GM12878 (cell line): Measurements from ENCODE around the gene FZR1. TPM values are rescaled to one million over a fixed set of nuclear protein-coding genes. Genes with fewer than 3 reads are reported as not detected.

ENCODE experiments used
- ATAC-seq: fragments of 200-7000 bp; cut with Tn5 transposase; 3 replicates; pipeline ENCODE4 v1.9.1; 2020; ENCODE audit warnings: mild to moderate bottlenecking, moderate library complexity
- BruUV-seq: library from RNA; stranded (reverse); fragments of 400-500 nt; replicated peaks from 2 replicates; lab custom pipeline; 2021; lab: Mats Ljungman, UMichigan
- CTCF ChIA-PET: fragments of 300-600 bp; sonication (Branson Sonifier 250); formaldehyde crosslinking; extraction: SDS; loops from one replicate; lab custom pipeline; 2021; ENCODE audit warnings: inconsistent platforms; lab: Yijun Ruan, JAX
- POLR2A ChIA-PET: fragments of 350-600 bp; formaldehyde crosslinking; extraction: SDS; loops from one replicate; lab custom pipeline; 2021; ENCODE audit warnings: inconsistent platforms; lab: Charles Lee
- RAD21 ChIA-PET: fragments of 300-600 bp; sonication (Branson Sonifier 250); formaldehyde crosslinking; loops from one replicate; lab custom pipeline; 2023; ENCODE audit warnings: antibody characterized with exemption; ENCODE audit not compliant: unreplicated experiment; lab: Charles Lee
- SMC1A ChIA-PET: fragments of 300-600 bp; sonication (Branson Sonifier 250); formaldehyde crosslinking; loops from one replicate; lab custom pipeline; 2023; ENCODE audit not compliant: unreplicated experiment, uncharacterized antibody; lab: Charles Lee
- DNase-seq: peaks from one replicate; pipeline ENCODE4 v3.0.0-alpha.2; 2011; ENCODE audit warnings: low read depth, low spot score
- FAIRE-seq: peaks from 3 replicates; lab custom pipeline; 2011; peaks lifted over from hg19 to GRCh38; lab: Jason Lieb, UNC
- H2AFZ ChIP-seq: 2 replicates; pipeline ENCODE4 v1.6.0; 2011; ENCODE audit warnings: low read depth, low read length, control low read depth; ENCODE audit not compliant: control insufficient read depth
- H3K27ac ChIP-seq: 2 replicates; pipeline ENCODE4 v1.5.1; 2011; ENCODE audit warnings: control low read depth; ENCODE audit not compliant: control insufficient read depth, insufficient read depth
- H3K27me3 ChIP-seq, 2 experiments: replicated peaks in 1 of 2; 2 replicates each; pipeline versions ENCODE4 v1.6.0 to v1.6.1; 2011; ENCODE audit warnings: low read length in 1 of 2; ENCODE audit not compliant: control insufficient read depth in 2 of 2, insufficient read depth in 2 of 2
- H3K36me3 ChIP-seq, 2 experiments: 2 replicates each; pipeline ENCODE4 v1.5.1; 2011; ENCODE audit warnings: low read length in 1 of 2; ENCODE audit not compliant: control insufficient read depth in 2 of 2, insufficient read depth in 2 of 2
- H3K4me1 ChIP-seq: 2 replicates; pipeline ENCODE4 v1.6.1; 2011; ENCODE audit warnings: mild to moderate bottlenecking, low read length, moderate library complexity, mixed read lengths; ENCODE audit not compliant: control insufficient read depth, insufficient read depth
- H3K4me2 ChIP-seq: 2 replicates; pipeline ENCODE4 v1.6.0; 2011; ENCODE audit warnings: control low read depth; ENCODE audit not compliant: control insufficient read depth, insufficient read depth
- H3K4me3 ChIP-seq: fragments of 200-600 bp; sonication (generic); 2 replicates; pipeline ENCODE4 v1.5.1; 2016
- H3K79me2 ChIP-seq: 2 replicates; pipeline ENCODE4 v1.6.0; 2011; ENCODE audit warnings: low read length; ENCODE audit not compliant: control insufficient read depth, insufficient read depth
- H3K9ac ChIP-seq: 2 replicates; pipeline ENCODE4 v1.8.0; 2011; ENCODE audit warnings: low read length, control low read depth, mixed read lengths; ENCODE audit not compliant: control insufficient read depth, insufficient read depth
- H3K9me3 ChIP-seq: replicated peaks from 3 replicates; pipeline ENCODE4 v1.5.1; 2011; ENCODE audit warnings: mild to moderate bottlenecking, low read length; ENCODE audit not compliant: control insufficient read depth, insufficient read depth
- H4K20me1 ChIP-seq: 2 replicates; pipeline ENCODE4 v1.6.0; 2011; ENCODE audit not compliant: control insufficient read depth, insufficient read depth
- CREM ChIP-seq: IDR thresholded peaks from 2 replicates; pipeline ENCODE4 v1.6.1; 2014; ENCODE audit warnings: antibody characterized with exemption, low read depth
- E2F8 ChIP-seq: fragments of 450-650 bp; IDR thresholded peaks from 2 replicates; pipeline ENCODE4 v1.6.1; 2018; ENCODE audit warnings: mild to moderate bottlenecking, low read depth, moderate library complexity; ENCODE audit not compliant: partially characterized antibody
- EED ChIP-seq: sonication (generic); IDR thresholded peaks from 2 replicates; pipeline ENCODE4 v1.6.1; 2016; ENCODE audit warnings: antibody characterized with exemption, low read depth
- GABPA ChIP-seq: IDR thresholded peaks from 2 replicates; pipeline ENCODE4 v1.6.1; 2014; ENCODE audit warnings: antibody characterized with exemption, low read depth, mild to moderate bottlenecking, inconsistent platforms
- LARP7 ChIP-seq: fragments of 450-650 bp; IDR thresholded peaks from 2 replicates; pipeline ENCODE4 v1.6.1; 2017; ENCODE audit warnings: mild to moderate bottlenecking
- MEF2A ChIP-seq: IDR thresholded peaks from 2 replicates; pipeline ENCODE4 v1.6.1; 2011; ENCODE audit warnings: low read depth, mild to moderate bottlenecking, low read length, moderate library complexity; ENCODE audit not compliant: insufficient read depth
- MTA3 ChIP-seq: IDR thresholded peaks from 2 replicates; pipeline ENCODE4 v1.6.1; 2012; ENCODE audit warnings: low read length, inconsistent platforms, borderline replicate concordance
- NKRF ChIP-seq: fragments of 450-650 bp; conservative IDR thresholded peaks from 2 replicates; pipeline ENCODE4 v1.6.1; 2017; ENCODE audit warnings: mild to moderate bottlenecking, moderate library complexity
- RUNX3 ChIP-seq: IDR thresholded peaks from 2 replicates; pipeline ENCODE4 v1.6.1; 2012; ENCODE audit warnings: low read length, inconsistent platforms
- SMC3 ChIP-seq: IDR thresholded peaks from 2 replicates; pipeline ENCODE4 v1.6.1; 2011; ENCODE audit warnings: low read length, improper control_type of control experiment, borderline replicate concordance
- ZNF217 ChIP-seq: fragments of 450-650 bp; IDR thresholded peaks from 2 replicates; pipeline ENCODE4 v1.6.1; 2017; ENCODE audit warnings: antibody characterized with exemption, mild to moderate bottlenecking
- WGBS: methylation state at CpG from one replicate; pipeline ENCODE4 v1.1.6; 2016; ENCODE audit warnings: low lambda C conversion rate; ENCODE audit not compliant: insufficient replicate concordance, insufficient coverage; ENCODE audit errors: missing lambda C conversion rate; 5-methylcytosine and 5-hydroxymethylcytosine counted together
- in situ Hi-C: fragments of 300-500 bp; cut with MboI; formaldehyde crosslinking; loops from 9 replicates; pipeline ENCODE4 v1.14.3; 2018; ENCODE audit warnings: mixed read lengths
- intact Hi-C: fragments of 100-400 bp; cut with micrococcal nuclease; formaldehyde crosslinking; loops from one replicate; pipeline ENCODE4 v1.14.2; 2022; ENCODE audit not compliant: unreplicated experiment
- polyA plus RNA-seq, 11 experiments: library from polyadenylated mRNA; depleted of rRNA in 4 of 11; unstranded in 6 of 11; stranded (reverse) in 5 of 11; fragments of >200 nt; fragmentation: Nextera tagmentation in 4 of 11; fragmentation: Illumina TruSeq in 1 of 11; extraction: Ambion mirVana in 4 of 11; extraction: Trizol in 1 of 11; gene quantifications; 1 replicate in 1 of 11; 2 replicates in 10 of 11; pipeline versions ENCODE4 v1.2.1 to v1.2.3, GENCODE V29; 2011 to 2016; ENCODE audit warnings: inconsistent platforms in 2 of 11, missing spikeins in 2 of 11, low read depth in 1 of 11
- total RNA-seq, 4 experiments: library from RNA; depleted of rRNA in 3 of 4; stranded (reverse); fragments of >200 nt in 3 of 4; fragmentation: Illumina TruSeq in 1 of 4; extraction: Trizol in 1 of 4; gene quantifications; 2 replicates each; pipeline versions ENCODE4 v1.2.1 to v1.2.3, GENCODE V29; 2013 to 2021
- TF ChIP-seq, protein P1 (sequence below): fragments of 450-650 bp; IDR thresholded peaks from 2 replicates; pipeline ENCODE4 v1.6.1; 2017; ENCODE audit warnings: borderline replicate concordance
- TF ChIP-seq, protein P2 (sequence below): IDR thresholded peaks from 2 replicates; pipeline ENCODE4 v1.6.1; 2011; ENCODE audit warnings: mild to moderate bottlenecking, low read depth, low read length, moderate library complexity; ENCODE audit not compliant: insufficient replicate concordance

Gene FZR1
- total and polyA plus RNA-seq, 10 of the 15 experiments (the other 5 are each of a cell fraction or from before 2014, with no cell fraction given), result 0.11 to 44.2 (median 29.3) TPM

DNA sequence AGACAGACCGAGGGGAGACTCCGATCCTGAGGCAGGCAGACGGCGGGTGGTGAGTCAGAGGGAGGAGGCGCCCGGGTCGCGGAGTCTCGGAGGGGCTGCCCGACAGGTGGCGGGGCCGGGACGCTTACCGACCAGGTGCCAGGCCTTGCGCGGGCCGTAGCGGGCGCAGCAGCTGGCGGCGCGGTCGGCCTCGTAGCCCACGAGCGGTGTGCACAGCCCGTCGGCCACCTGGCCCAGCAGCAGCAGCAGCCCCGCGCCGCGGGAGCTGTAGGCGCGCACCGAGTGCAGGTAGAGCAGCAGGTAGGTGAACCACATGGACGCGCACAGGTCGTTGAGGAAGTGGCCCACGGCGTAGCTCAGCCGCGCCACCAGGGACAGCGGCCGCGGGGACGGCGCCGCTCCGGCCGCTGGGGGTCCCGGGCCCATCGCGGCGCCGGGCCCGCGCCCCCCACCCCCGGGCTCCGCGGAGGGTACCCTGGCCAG lies 50.9 kb downstream of the FZR1 start (continued):
- peak; percentile 50; the same call in 1 of the 2 replicates for TF ChIP-seq LARP7

DNA sequence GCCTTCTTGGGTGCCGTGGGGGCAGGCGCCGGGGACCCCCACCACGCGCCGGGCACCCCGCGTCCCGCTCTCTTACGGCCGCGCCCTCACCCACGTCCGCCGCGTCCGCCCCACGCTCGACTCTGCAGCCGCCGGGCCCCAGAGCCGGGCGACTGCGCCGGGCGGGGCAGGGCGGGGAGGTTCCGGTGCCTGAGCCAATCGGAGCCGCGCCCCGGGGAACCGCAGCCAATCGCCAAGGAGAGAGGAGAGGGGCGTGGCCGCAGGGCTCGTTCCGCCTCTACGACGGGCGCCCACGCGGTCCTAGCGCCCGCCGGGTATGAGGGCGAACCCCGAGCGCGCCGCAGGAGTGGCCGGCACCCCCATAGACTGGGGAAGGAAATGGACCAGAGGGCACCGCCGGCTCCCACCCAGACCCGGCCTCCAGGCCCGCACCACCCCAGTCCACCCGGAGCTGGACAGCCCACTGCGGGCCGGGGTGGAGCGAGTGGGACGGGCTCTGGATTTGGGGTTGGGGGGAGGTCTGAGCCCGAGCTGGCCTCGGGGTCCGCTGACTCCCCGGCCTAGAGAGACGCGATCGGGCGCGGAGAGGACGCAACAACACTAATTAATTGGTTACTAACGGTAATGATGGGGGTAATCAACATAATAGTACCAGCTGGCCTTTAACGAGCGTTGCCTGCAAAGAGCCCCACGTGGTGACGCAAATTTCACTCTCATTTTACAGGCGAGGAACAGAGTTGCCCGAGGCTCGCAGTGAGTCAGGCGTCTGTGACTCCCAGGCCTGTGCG lies 51.5 kb downstream of the FZR1 start, which contains the start of gene MFSD12:
TSS of gene MFSD12 (minus strand) at position 126 of the 788 bp plus-strand sequence. CDS start 183 bp downstream, outside the sequence.
- intact Hi-C loops, result loop anchor here (5.0 kb wide), 1 partner anchor 70 kb away; the partner anchor contains the start of gene CACTIN
- H4K20me1 ChIP-seq, result no peaks in the 10 kb centered on the region
- ChIA-PET POLR2A (interaction anchor here (0.8 to 1.5 kb wide), 3 partner anchors 9 to 16 kb away, joined by 3 to 6 read pairs (median 4); partner anchors contain the start of gene HMG20B), SMC1A (no interaction called here), CTCF (interaction anchor here (0.7 to 2.0 kb wide), 2 partner anchors 12 to 163 kb away, joined by 3 to 9 read pairs; no protein-coding TSS in a partner anchor), RAD21 (interaction anchor here (1.1 to 1.2 kb wide), 3 partner anchors 13 to 129 kb away, joined by 3 to 4 read pairs (median 4); partner anchors contain the start of gene CACTIN)
- H3K9ac ChIP-seq, result peak within 1 kb of the TSS; percentile 50
- H3K27ac ChIP-seq, result peak within 1 kb of the TSS; percentile 57
- under 1% methylated on average over 37 of the region's 81 CpGs for WGBS
- H3K4me3 ChIP-seq, result peak within 1 kb of the TSS; percentile 99
- peaks cover 34% of the 10 kb centered on the region for H3K79me2 ChIP-seq
- FAIRE-seq (peak; percentile 70), DNase-seq (peak; percentile 57), ATAC-seq (peak; percentile 94)
- in situ Hi-C loops, result no loop called here
- peak within 1 kb of the TSS; percentile 75 for H3K4me2 ChIP-seq
- no peaks in the 10 kb centered on the region for H3K36me3 ChIP-seq
- BruUV-seq, result TSS peak; percentile 84
- peaks cover 25% of the 10 kb centered on the region for H3K4me1 ChIP-seq
- H3K27me3 ChIP-seq, result no peaks in the 10 kb centered on the region
- no peaks in the 10 kb centered on the region for H3K9me3 ChIP-seq
- H2AFZ ChIP-seq, result peak within 1 kb of the TSS; percentile 82
- TF ChIP-seq MTA3 (no peak), ZNF217 (no peak), GABPA (no peak), SMC3 (no peak), CREM (peak; percentile 58; the same call in 1 of the 2 replicates), LARP7 (peak; percentile 30), E2F8 (no peak), EED (no peak), NKRF (no peak), MEF2A (no peak), RUNX3 (peak; percentile 60)
- TF ChIP-seq, protein P1, sequence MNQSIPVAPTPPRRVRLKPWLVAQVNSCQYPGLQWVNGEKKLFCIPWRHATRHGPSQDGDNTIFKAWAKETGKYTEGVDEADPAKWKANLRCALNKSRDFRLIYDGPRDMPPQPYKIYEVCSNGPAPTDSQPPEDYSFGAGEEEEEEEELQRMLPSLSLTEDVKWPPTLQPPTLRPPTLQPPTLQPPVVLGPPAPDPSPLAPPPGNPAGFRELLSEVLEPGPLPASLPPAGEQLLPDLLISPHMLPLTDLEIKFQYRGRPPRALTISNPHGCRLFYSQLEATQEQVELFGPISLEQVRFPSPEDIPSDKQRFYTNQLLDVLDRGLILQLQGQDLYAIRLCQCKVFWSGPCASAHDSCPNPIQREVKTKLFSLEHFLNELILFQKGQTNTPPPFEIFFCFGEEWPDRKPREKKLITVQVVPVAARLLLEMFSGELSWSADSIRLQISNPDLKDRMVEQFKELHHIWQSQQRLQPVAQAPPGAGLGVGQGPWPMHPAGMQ, result no peak
- TF ChIP-seq, protein P2, sequence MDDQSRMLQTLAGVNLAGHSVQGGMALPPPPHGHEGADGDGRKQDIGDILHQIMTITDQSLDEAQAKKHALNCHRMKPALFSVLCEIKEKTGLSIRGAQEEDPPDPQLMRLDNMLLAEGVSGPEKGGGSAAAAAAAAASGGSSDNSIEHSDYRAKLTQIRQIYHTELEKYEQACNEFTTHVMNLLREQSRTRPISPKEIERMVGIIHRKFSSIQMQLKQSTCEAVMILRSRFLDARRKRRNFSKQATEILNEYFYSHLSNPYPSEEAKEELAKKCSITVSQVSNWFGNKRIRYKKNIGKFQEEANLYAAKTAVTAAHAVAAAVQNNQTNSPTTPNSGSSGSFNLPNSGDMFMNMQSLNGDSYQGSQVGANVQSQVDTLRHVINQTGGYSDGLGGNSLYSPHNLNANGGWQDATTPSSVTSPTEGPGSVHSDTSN, result no peak
